ENCODE measurements around the gene RNU5D-1.

RNU5D-1 gene

GRCh38 chr1:44688760-44689446 lies 42.1 kb downstream of the RNU5D-1 start:
- no peak for DNase-seq
- H3K4ac ChIP-seq (ENCODE audit: low read depth, low read length), result no peak overlapping the region

GRCh38 chr1:44685881-44686280 lies 45.1 kb downstream of the RNU5D-1 start:
- DNase-seq, result no peak
- Histone ChIP-seq H3K14ac (ENCODE audit: low read length) (no peak overlapping the region), H3K36me3 (ENCODE audit: control insufficient read depth in 1 of 2, insufficient read depth in 2 of 2, low read length in 2 of 2) (no peaks in the 10 kb centered on the region), H3K4me2 (ENCODE audit: low read length) (no peak overlapping the region), H3K79me1 (ENCODE audit: low read length) (no peaks in the 10 kb centered on the region), H3K9me3 (ENCODE audit: insufficient read depth, low read depth, low read length) (no peaks in the 10 kb centered on the region), H3K4me3 (ENCODE audit: low read depth, low read length) (no peak overlapping the region), H2AK5ac (ENCODE audit: low read length) (no peak overlapping the region), H3K9ac (ENCODE audit: low read length) (no peak overlapping the region), H4K91ac (ENCODE audit: low read depth, low read length) (no peak overlapping the region), H2BK12ac (ENCODE audit: low read length) (no peak overlapping the region), H3K27me3 (ENCODE audit: insufficient read depth, low read length) (peaks cover 2% of the 10 kb centered on the region), H3K4ac (ENCODE audit: low read depth, low read length) (no peak overlapping the region), H3K23ac (ENCODE audit: low read length) (no peak overlapping the region), H2BK5ac (ENCODE audit: low read depth, low read length, poor library complexity) (no peak overlapping the region), H3K27ac (ENCODE audit: low read depth, low read length) (no peak overlapping the region), H3K18ac (ENCODE audit: low read length) (no peak overlapping the region), H4K12ac (ENCODE audit: low read depth, low read length) (no peak overlapping the region), H2AFZ (ENCODE audit: insufficient read depth, low read length, poor library complexity) (no peak overlapping the region), H3K4me1 (ENCODE audit: control insufficient read depth in 1 of 2, insufficient read depth in 2 of 2, low read length in 2 of 2) (no peaks in the 10 kb centered on the region), H2BK120ac (ENCODE audit: insufficient read depth, low read length, poor library complexity) (no peak overlapping the region), H4K8ac (ENCODE audit: low read depth, low read length) (no peak overlapping the region), H3K79me2 (ENCODE audit: control insufficient read depth, insufficient read depth, low read length, poor library complexity) (no peaks in the 10 kb centered on the region)
- no CpG with 5 or more reads among the region's 8 CpGs for WGBS (ENCODE audit: extremely low coverage, insufficient coverage, insufficient read length)

More at GRCh38 chr1:44688760-44689446, 42.1 kb downstream of the RNU5D-1 start:
- Histone ChIP-seq H3K27ac (ENCODE audit: low read depth, low read length) (no peak overlapping the region), H3K4me1 (ENCODE audit: control insufficient read depth in 1 of 2, insufficient read depth in 2 of 2, low read length in 2 of 2) (no peaks in the 10 kb centered on the region), H4K91ac (ENCODE audit: low read depth, low read length) (no peak overlapping the region), H2AK5ac (ENCODE audit: low read length) (no peak overlapping the region), H3K79me2 (ENCODE audit: control insufficient read depth, insufficient read depth, low read length, poor library complexity) (no peaks in the 10 kb centered on the region), H3K79me1 (ENCODE audit: low read length) (no peaks in the 10 kb centered on the region), H4K12ac (ENCODE audit: low read depth, low read length) (no peak overlapping the region), H3K18ac (ENCODE audit: low read length) (no peak overlapping the region), H3K9me3 (ENCODE audit: insufficient read depth, low read depth, low read length) (no peaks in the 10 kb centered on the region), H2AFZ (ENCODE audit: insufficient read depth, low read length, poor library complexity) (no peak overlapping the region), H3K23ac (ENCODE audit: low read length) (no peak overlapping the region), H3K14ac (ENCODE audit: low read length) (no peak overlapping the region), H3K27me3 (ENCODE audit: insufficient read depth, low read length) (peaks cover 2% of the 10 kb centered on the region), H3K4me3 (ENCODE audit: low read depth, low read length) (no peak overlapping the region), H2BK12ac (ENCODE audit: low read length) (no peak overlapping the region), H3K36me3 (ENCODE audit: control insufficient read depth in 1 of 2, insufficient read depth in 2 of 2, low read length in 2 of 2) (no peaks in the 10 kb centered on the region), H2BK5ac (ENCODE audit: low read depth, low read length, poor library complexity) (no peak overlapping the region), H3K4me2 (ENCODE audit: low read length) (no peak overlapping the region), H4K8ac (ENCODE audit: low read depth, low read length) (no peak overlapping the region), H2BK120ac (ENCODE audit: insufficient read depth, low read length, poor library complexity) (no peak overlapping the region), H3K9ac (ENCODE audit: low read length) (no peak overlapping the region)
- WGBS (ENCODE audit: extremely low coverage, insufficient coverage, insufficient read length), result no CpG with 5 or more reads among the region's 12 CpGs

- H3K36me3 ChIP-seq (ENCODE audit: control insufficient read depth in 1 of 2, insufficient read depth in 2 of 2, low read length in 2 of 2), result no peaks in the 10 kb centered on the region
- no peak for DNase-seq
- H2BK12ac ChIP-seq (ENCODE audit: low read length), result no peak overlapping the region
- H3K4ac ChIP-seq (ENCODE audit: low read depth, low read length), result no peak overlapping the region
- H3K9ac ChIP-seq (ENCODE audit: low read length), result no peak overlapping the region
- H3K4me2 ChIP-seq (ENCODE audit: low read length), result no peak overlapping the region
- no peaks in the 10 kb centered on the region for H3K9me3 ChIP-seq (ENCODE audit: insufficient read depth, low read depth, low read length)
- no peak overlapping the region for H2AFZ ChIP-seq (ENCODE audit: insufficient read depth, low read length, poor library complexity)
- no peak overlapping the region for H3K4me3 ChIP-seq (ENCODE audit: low read depth, low read length)
- H2BK5ac ChIP-seq (ENCODE audit: low read depth, low read length, poor library complexity), result no peak overlapping the region
- H3K18ac ChIP-seq (ENCODE audit: low read length), result no peak overlapping the region
- no CpG with 5 or more reads among the region's 4 CpGs for WGBS (ENCODE audit: extremely low coverage, insufficient coverage, insufficient read length)
- peaks cover 2% of the 10 kb centered on the region for H3K27me3 ChIP-seq (ENCODE audit: insufficient read depth, low read length)
- H3K79me2 ChIP-seq (ENCODE audit: control insufficient read depth, insufficient read depth, low read length, poor library complexity), result no peaks in the 10 kb centered on the region
- H3K14ac ChIP-seq (ENCODE audit: low read length), result no peak overlapping the region
- H3K23ac ChIP-seq (ENCODE audit: low read length), result no peak overlapping the region
- no peak overlapping the region for H3K27ac ChIP-seq (ENCODE audit: low read depth, low read length)
- H4K91ac ChIP-seq (ENCODE audit: low read depth, low read length), result no peak overlapping the region
- no peak overlapping the region for H4K8ac ChIP-seq (ENCODE audit: low read depth, low read length)
- no peak overlapping the region for H2AK5ac ChIP-seq (ENCODE audit: low read length)
- H2BK120ac ChIP-seq (ENCODE audit: insufficient read depth, low read length, poor library complexity), result no peak overlapping the region
- no peaks in the 10 kb centered on the region for H3K4me1 ChIP-seq (ENCODE audit: control insufficient read depth in 1 of 2, insufficient read depth in 2 of 2, low read length in 2 of 2)
- no peaks in the 10 kb centered on the region for H3K79me1 ChIP-seq (ENCODE audit: low read length)
- no peak overlapping the region for H4K12ac ChIP-seq (ENCODE audit: low read depth, low read length)
Measured at GRCh38 chr1:44685218-44685617, 45.8 kb downstream of the RNU5D-1 start.

DNA sequence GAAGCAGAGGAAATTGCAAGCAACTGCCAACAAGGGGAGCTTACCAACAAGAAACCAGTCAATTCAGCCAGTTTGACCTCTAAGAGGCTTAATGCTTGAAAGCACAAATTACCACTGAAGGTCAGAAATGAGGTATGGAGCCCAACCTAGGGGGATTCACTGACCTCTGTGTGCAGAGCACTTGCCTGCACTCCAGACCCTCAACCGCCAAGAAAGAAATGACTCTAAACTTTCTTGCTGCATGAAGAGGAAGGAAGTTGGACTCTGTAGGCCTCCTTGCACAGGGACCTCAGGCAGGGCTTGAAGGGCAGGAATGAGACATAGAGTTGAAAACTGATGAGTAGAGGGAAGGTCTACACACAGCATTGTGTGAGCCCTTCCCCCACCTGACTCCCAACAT lies 46.4 kb downstream of the RNU5D-1 start:
- no CpG with 5 or more reads among the region's 1 CpG for WGBS (ENCODE audit: extremely low coverage, insufficient coverage, insufficient read length)
- no peak overlapping the region for H3K4ac ChIP-seq (ENCODE audit: low read depth, low read length)
- no peak overlapping the region for H2BK5ac ChIP-seq (ENCODE audit: low read depth, low read length, poor library complexity)

More for the DNA sequence above, 46.4 kb downstream of the RNU5D-1 start:
- H2AK5ac ChIP-seq (ENCODE audit: low read length), result no peak overlapping the region
- no peaks in the 10 kb centered on the region for H3K9me3 ChIP-seq (ENCODE audit: insufficient read depth, low read depth, low read length)
- H3K4me3 ChIP-seq (ENCODE audit: low read depth, low read length), result no peak overlapping the region
- H3K27me3 ChIP-seq (ENCODE audit: insufficient read depth, low read length), result peaks cover 2% of the 10 kb centered on the region
- no peak overlapping the region for H3K27ac ChIP-seq (ENCODE audit: low read depth, low read length)
- H3K23ac ChIP-seq (ENCODE audit: low read length), result no peak overlapping the region
- DNase-seq, result no peak
- H3K18ac ChIP-seq (ENCODE audit: low read length), result no peak overlapping the region
- H3K9ac ChIP-seq (ENCODE audit: low read length), result no peak overlapping the region
- no peak overlapping the region for H2BK12ac ChIP-seq (ENCODE audit: low read length)
- no peaks in the 10 kb centered on the region for H3K36me3 ChIP-seq (ENCODE audit: control insufficient read depth in 1 of 2, insufficient read depth in 2 of 2, low read length in 2 of 2)
- H4K12ac ChIP-seq (ENCODE audit: low read depth, low read length), result no peak overlapping the region
- no peak overlapping the region for H2AFZ ChIP-seq (ENCODE audit: insufficient read depth, low read length, poor library complexity)
- H2BK120ac ChIP-seq (ENCODE audit: insufficient read depth, low read length, poor library complexity), result no peak overlapping the region
- no peaks in the 10 kb centered on the region for H3K4me1 ChIP-seq (ENCODE audit: control insufficient read depth in 1 of 2, insufficient read depth in 2 of 2, low read length in 2 of 2)
- no peak overlapping the region for H3K14ac ChIP-seq (ENCODE audit: low read length)
- H4K91ac ChIP-seq (ENCODE audit: low read depth, low read length), result no peak overlapping the region
- no peaks in the 10 kb centered on the region for H3K79me2 ChIP-seq (ENCODE audit: control insufficient read depth, insufficient read depth, low read length, poor library complexity)
- H3K4me2 ChIP-seq (ENCODE audit: low read length), result no peak overlapping the region
- no peaks in the 10 kb centered on the region for H3K79me1 ChIP-seq (ENCODE audit: low read length)
- no peak overlapping the region for H4K8ac ChIP-seq (ENCODE audit: low read depth, low read length)

All from trophoblast cell (in vitro differentiated cells and primary cell).